K562 (cell line): ENCODE measurements around the gene PDZK1IP1. TPM values are rescaled to one million over a fixed set of nuclear protein-coding genes. Genes with fewer than 3 reads are reported as not detected.
A peak's percentile ranks its signal among the peaks of the same experiment; 100 is the strongest.

ENCODE experiments used
- BMI1 ChIP-seq: fragments of 150-350 bp; IDR thresholded peaks from 2 replicates; pipeline ENCODE4 v1.6.1; 2014; ENCODE audit warnings: low read length
- FOSL1 ChIP-seq: fragments of 200-800 bp; sonication (Bioruptor generic); conservative IDR thresholded peaks from 2 replicates; pipeline ENCODE4 v1.6.1; 2016; ENCODE audit warnings: missing genetic modification characterization, missing compliant biosample characterization
- HMGXB4 ChIP-seq: sonication (generic); formaldehyde crosslinking; IDR thresholded peaks from 2 replicates; pipeline ENCODE4 v1.8.1; 2023; ENCODE audit warnings: mild to moderate bottlenecking, missing genetic modification reagents
- MNT ChIP-seq, 2 experiments: fragments of 450-650 bp; conservative IDR thresholded peaks; 2 replicates each; pipeline ENCODE4 v1.6.1; 2017; ENCODE audit warnings: mild to moderate bottlenecking in 2 of 2, moderate library complexity in 2 of 2
- PATZ1 ChIP-seq: fragments of 250-450 bp; sonication (Bioruptor Pico); IDR thresholded peaks from 2 replicates; pipeline ENCODE4 v1.5.0; 2020; ENCODE audit warnings: mild to moderate bottlenecking, borderline replicate concordance
- RAD21 ChIP-seq, 2 experiments: fragments of 250-450 bp in 1 of 2; fragments of 450-650 bp in 1 of 2; sonication (Bioruptor Pico) in 1 of 2; formaldehyde crosslinking in 1 of 2; IDR thresholded peaks in 1 of 2; conservative IDR thresholded peaks in 1 of 2; 2 replicates each; pipeline versions ENCODE4 v1.4.0 to v1.8.0; 2020 to 2022; ENCODE audit warnings: mild to moderate bottlenecking in 2 of 2, moderate library complexity in 1 of 2
- ZBTB40 ChIP-seq, 2 experiments: fragments of 450-650 bp in 1 of 2; sonication (generic) in 1 of 2; formaldehyde crosslinking in 1 of 2; IDR thresholded peaks; 2 replicates each; pipeline versions ENCODE4 v1.7.1 to v1.9.0; 2016 to 2022; ENCODE audit warnings: inconsistent platforms in 1 of 2, mild to moderate bottlenecking in 1 of 2, missing genetic modification reagents in 1 of 2
- ZNF184 ChIP-seq: sonication (generic); formaldehyde crosslinking; IDR thresholded peaks from 2 replicates; pipeline ENCODE4 v1.5.0; 2020; ENCODE audit warnings: missing genetic modification reagents
- ZNF197 ChIP-seq: fragments of 200-800 bp; sonication (Bioruptor generic); IDR thresholded peaks from 2 replicates; pipeline ENCODE4 v1.6.1; 2016; ENCODE audit warnings: low read depth, missing genetic modification characterization, missing compliant biosample characterization
- polyA plus RNA-seq, 8 experiments: library from polyadenylated mRNA; depleted of rRNA in 4 of 8; stranded (reverse) in 5 of 8; unstranded in 3 of 8; fragments of >200 nt; fragmentation: Nextera tagmentation in 2 of 8; fragmentation: Illumina TruSeq in 1 of 8; extraction: Ambion mirVana in 2 of 8; extraction: Trizol in 1 of 8; gene quantifications; 2 replicates each; pipeline versions ENCODE4 v1.2.1 to v1.2.3, GENCODE V29; 2011 to 2014; ENCODE audit warnings: inconsistent platforms in 1 of 8, missing spikeins in 1 of 8
- total RNA-seq, 7 experiments: library from RNA; depleted of rRNA in 6 of 7; stranded (reverse); fragments of >200 nt in 6 of 7; fragmentation: Illumina TruSeq in 2 of 7; extraction: Trizol in 2 of 7; gene quantifications; 2 replicates each; pipeline versions ENCODE4 v1.2.1 to v1.2.3, GENCODE V29; 2011 to 2021; ENCODE audit warnings: low replicate concordance in 1 of 7

PDZK1IP1 gene
- total and polyA plus RNA-seq, 9 of the 15 experiments (the other 6 are each of a cell fraction or from before 2014, with no cell fraction given): 0.17 to 0.68 (median 0.53) TPM; not detected in 2

GRCh38 chr1:47231301-47232186 lies 41.7 kb upstream of the PDZK1IP1 start (continued):
- TF ChIP-seq ZNF184 (CRISPR knock-in tag) (no peak), HMGXB4 (peak; percentile 3; the same call in 1 of the 2 replicates), BMI1 (no peak), RAD21 (CRISPR knock-in tag; conservative IDR thresholded peaks at IDR 0.05 in 1 of 2, IDR thresholded peaks at IDR 0.05 in 1 of 2) (no peak), ZBTB40 (IDR thresholded peaks at IDR 0.05) (peak; percentile 78), ZBTB40 (CRISPR knock-in tag; IDR thresholded peaks at IDR 0.05) (peak; percentile 47; the same call in 1 of the 2 replicates), MNT (conservative IDR thresholded peaks at IDR 0.05) (peak; percentile 65 to 70; a peak in 3 of 4 replicates), ZNF197 (CRISPR knock-in tag) (no peak; the same call in 1 of the 2 replicates), PATZ1 (CRISPR knock-in tag) (peak; percentile 89; the same call in 1 of the 2 replicates), FOSL1 (tag) (no peak)
